Ascending aorta (tissue), 2 donors: ENCODE results near the gene WDR54. TPM values are rescaled to one million over a fixed set of nuclear protein-coding genes. Genes with fewer than 3 reads are reported as not detected.
A peak's percentile ranks its signal among the peaks of the same experiment; 100 is the strongest.

Source experiments
- DNase-seq, 2 donors: peaks; one replicate each; pipeline ENCODE4 v3.0.0-alpha.2; 2019; ENCODE audit warnings: low spot score in 2 of 2
- H3K27ac ChIP-seq, 2 donors: fragments of 200-600 bp; sonication (generic); one replicate each; pipeline ENCODE4 v1.5.1; 2016 to 2017; ENCODE audit warnings: mild to moderate bottlenecking in 1 of 2
- H3K27me3 ChIP-seq: fragments of 200-600 bp; sonication (generic); one replicate; pipeline ENCODE4 v1.5.1; 2017
- H3K36me3 ChIP-seq, 2 donors: fragments of 200-600 bp; sonication (generic); one replicate each; pipeline ENCODE4 v1.5.1; 2016
- H3K4me1 ChIP-seq, 2 donors: fragments of 200-600 bp; sonication (generic); one replicate each; pipeline ENCODE4 v1.5.1; 2016 to 2017; ENCODE audit warnings: mild to moderate bottlenecking in 1 of 2
- H3K4me3 ChIP-seq, 2 donors: fragments of 200-600 bp; sonication (generic); one replicate each; pipeline ENCODE4 v1.5.1; 2016 to 2017; ENCODE audit warnings: mild to moderate bottlenecking in 1 of 2
- H3K9me3 ChIP-seq, 2 donors: fragments of 200-600 bp; sonication (generic); one replicate each; pipeline ENCODE4 v1.5.1; 2016
- CTCF ChIP-seq, 3 experiments: fragments of 200-600 bp in 2 of 3; fragments of 450-650 bp in 1 of 3; sonication (generic) in 2 of 3; IDR thresholded peaks; one replicate each; pipeline ENCODE4 v1.5.1; 2016 to 2019; ENCODE audit warnings: antibody characterized with exemption in 3 of 3, mild to moderate bottlenecking in 1 of 3, moderate library complexity in 1 of 3
- intact Hi-C: fragments of 100-400 bp; cut with DNase I; formaldehyde crosslinking; loops from one replicate; pipeline ENCODE4 v1.15.1; 2023
- total RNA-seq: library from RNA; depleted of rRNA; stranded (reverse); fragments of >200 nt; gene quantifications from one replicate; pipeline ENCODE4 v1.1.0, GENCODE V29; 2016

The WDR54 gene
- total RNA-seq, 1 donor from 2014 or later, result 5.5 TPM

- H3K27me3 ChIP-seq, result no peaks in the 10 kb centered on the region
- H3K4me3 ChIP-seq, result no peak overlapping the region
- no peak for DNase-seq
- no peaks in the 10 kb centered on the region for H3K36me3 ChIP-seq
- no peaks in the 10 kb centered on the region for H3K9me3 ChIP-seq
- intact Hi-C loops, result no loop called here
- peaks cover 12 to 28% of the 10 kb centered on the region in 2 donors for H3K4me1 ChIP-seq
- H3K27ac ChIP-seq, result no peak overlapping the region
- no peak for TF ChIP-seq CTCF (IDR thresholded peaks at IDR 0.05)
Measured at GRCh38 chr2:74438248-74438647, 16.7 kb downstream of the WDR54 start.

GRCh38 chr2:74439373-74439772 is 17.8 kb downstream of the WDR54 start:
- Histone ChIP-seq H3K27ac (peak overlapping the region; percentile 77 to 86), H3K4me3 (peak overlapping the region; percentile 68), H3K27me3 (no peaks in the 10 kb centered on the region), H3K36me3 (no peaks in the 10 kb centered on the region), H3K4me1 (peaks cover 12 to 30% of the 10 kb centered on the region in 2 donors), H3K9me3 (no peaks in the 10 kb centered on the region)
- no peak for DNase-seq
- intact Hi-C loops, result no loop called here
- TF ChIP-seq CTCF (IDR thresholded peaks at IDR 0.05), result no peak

GRCh38 chr2:74439803-74440377 is 18.4 kb downstream of the WDR54 start:
- Histone ChIP-seq H3K4me3 (peak overlapping the region; percentile 68), H3K4me1 (peaks cover 12 to 30% of the 10 kb centered on the region in 2 donors), H3K27ac (peak overlapping the region; percentile 77 to 86), H3K9me3 (no peaks in the 10 kb centered on the region), H3K36me3 (no peaks in the 10 kb centered on the region), H3K27me3 (no peaks in the 10 kb centered on the region)
- no peak for TF ChIP-seq CTCF (IDR thresholded peaks at IDR 0.05)
- DNase-seq, result peak in 1 of 2 donors; percentile 72
- intact Hi-C loops, result loop anchor here (1.0 kb wide), 1 partner anchor 19 kb away; the partner anchor contains the start of genes C2orf81 and WDR54

- TF ChIP-seq CTCF (IDR thresholded peaks at IDR 0.05), result peak; percentile 32 to 48 (median 38)
- no peaks in the 10 kb centered on the region for H3K36me3 ChIP-seq
- peak overlapping the region; percentile 68 for H3K4me3 ChIP-seq
- H3K4me1 ChIP-seq, result peaks cover 12 to 30% of the 10 kb centered on the region in 2 donors
- no peaks in the 10 kb centered on the region for H3K27me3 ChIP-seq
- H3K9me3 ChIP-seq, result no peaks in the 10 kb centered on the region
- H3K27ac ChIP-seq, result peak overlapping the region; percentile 77 to 86
- intact Hi-C loops, result loop anchor here (1.0 kb wide), 1 partner anchor 19 kb away; the partner anchor contains the start of genes C2orf81 and WDR54
- DNase-seq, result peak in 1 of 2 donors; percentile 89
Measured at GRCh38 chr2:74440378-74441169, 19.0 kb downstream of the WDR54 start.

GRCh38 chr2:74441170-74441689 is 19.7 kb downstream of the WDR54 start:
- no peaks in the 10 kb centered on the region for H3K36me3 ChIP-seq
- peak overlapping the region; percentile 77 to 86 for H3K27ac ChIP-seq
- no peaks in the 10 kb centered on the region for H3K9me3 ChIP-seq
- no peaks in the 10 kb centered on the region for H3K27me3 ChIP-seq
- intact Hi-C loops, result no loop called here
- peak overlapping the region; percentile 68 for H3K4me3 ChIP-seq
- H3K4me1 ChIP-seq, result peaks cover 12 to 30% of the 10 kb centered on the region in 2 donors
- no peak for TF ChIP-seq CTCF (IDR thresholded peaks at IDR 0.05)
- no peak for DNase-seq
